Type B pancreatic cell (in vitro differentiated cells): ENCODE measurements around the gene WBP4. TPM values are rescaled to one million over a fixed set of nuclear protein-coding genes. Genes with fewer than 3 reads are reported as not detected.
A peak's percentile ranks its signal among the peaks of the same experiment; 100 is the strongest.
"Not testable (repeated sequence)": the region's sequence is repeated elsewhere in the genome, so short reads cannot be mapped to it uniquely, and the experiment has no call there.

Experiments
- DNase-seq: peaks from one replicate; pipeline ENCODE4 v3.0.0; 2021; ENCODE audit warnings: mixed read lengths; ENCODE audit not compliant: unreplicated experiment; ENCODE audit errors: extremely low spot score
- H3K27ac Mint-ChIP-seq: 2 replicates; pipeline ENCODE4 v1.8.0; 2021; ENCODE audit warnings: mild to moderate bottlenecking, mixed read lengths
- H3K27me3 Mint-ChIP-seq: 2 replicates; pipeline ENCODE4 v1.8.0; 2021; ENCODE audit warnings: mixed read lengths
- H3K36me3 Mint-ChIP-seq: 2 replicates; pipeline ENCODE4 v1.8.0; 2021; ENCODE audit warnings: mixed read lengths
- H3K4me1 Mint-ChIP-seq: one replicate; pipeline ENCODE4 v1.8.0; 2021; ENCODE audit warnings: mixed read lengths; ENCODE audit not compliant: unreplicated experiment
- H3K4me3 Mint-ChIP-seq: 2 replicates; pipeline ENCODE4 v1.8.0; 2021; ENCODE audit warnings: mild to moderate bottlenecking, mixed read lengths
- H3K9me3 Mint-ChIP-seq: 2 replicates; pipeline ENCODE4 v1.8.0; 2021; ENCODE audit warnings: mixed read lengths
- CTCF ChIP-seq: fragments of 200-600 bp; sonication (generic); conservative IDR thresholded peaks from 2 replicates; pipeline ENCODE4 v1.5.0; 2021; ENCODE audit warnings: antibody characterized with exemption, mild to moderate bottlenecking
- microRNA-seq: library from miRNA; unstranded; fragments of <30 nt; microRNA quantifications from one replicate; pipeline ENCODE4, GENCODE V29; 2020
- total RNA-seq: library from RNA; stranded (reverse); gene quantifications from 2 replicates; pipeline ENCODE4 v1.2.1, GENCODE V29; 2021; ENCODE audit warnings: low replicate concordance

Gene WBP4
- total RNA-seq, 1 donor from 2014 or later = 7.9 TPM

- Mint-ChIP-seq H3K27me3 (no peaks in the 10 kb centered on the region), H3K4me1 (peaks cover under 1% of the 10 kb centered on the region), H3K27ac (no peak overlapping the region), H3K36me3 (peaks cover under 1% of the 10 kb centered on the region), H3K4me3 (no peak overlapping the region), H3K9me3 (no peaks in the 10 kb centered on the region)
- no peak for DNase-seq
- no peak for TF ChIP-seq CTCF
These were observed 61.5 kb downstream of the WBP4 start for GRCh38 chr13:41122838-41123237.

GRCh38 chr13:41127701-41128100 is 66.4 kb downstream of the WBP4 start:
- H3K27ac Mint-ChIP-seq = no peak overlapping the region
- H3K36me3 Mint-ChIP-seq = peaks cover 20% of the 10 kb centered on the region
- no peak for TF ChIP-seq CTCF
- peaks cover 21% of the 10 kb centered on the region for H3K4me1 Mint-ChIP-seq
- peaks cover 4% of the 10 kb centered on the region for H3K9me3 Mint-ChIP-seq
- no peak for DNase-seq
- no peak overlapping the region for H3K4me3 Mint-ChIP-seq
- H3K27me3 Mint-ChIP-seq = no peaks in the 10 kb centered on the region

- Mint-ChIP-seq H3K4me3 (peak overlapping the region; percentile 99), H3K9me3 (peaks cover 4% of the 10 kb centered on the region), H3K27ac (no peak overlapping the region), H3K36me3 (peaks cover 22% of the 10 kb centered on the region), H3K27me3 (no peaks in the 10 kb centered on the region), H3K4me1 (peaks cover 32% of the 10 kb centered on the region)
- no peak for DNase-seq
- no peak for TF ChIP-seq CTCF
These were observed 69.0 kb downstream of the WBP4 start for GRCh38 chr13:41130356-41130755.

- H3K4me1 Mint-ChIP-seq = peaks cover 32% of the 10 kb centered on the region
- not testable (repeated sequence) for H3K9me3 Mint-ChIP-seq, DNase-seq, H3K27me3 Mint-ChIP-seq
- peaks cover 22% of the 10 kb centered on the region for H3K36me3 Mint-ChIP-seq
- H3K4me3 Mint-ChIP-seq = peak overlapping the region; percentile 99
- H3K27ac Mint-ChIP-seq = peak overlapping the region; percentile 48
These were observed 69.9 kb downstream of the WBP4 start for GRCh38 chr13:41131189-41131588.

GRCh38 chr13:41131660-41132511 is 70.6 kb downstream of the WBP4 start:
- Mint-ChIP-seq H3K4me3 (peak overlapping the region; percentile 99), H3K36me3 (peaks cover 22% of the 10 kb centered on the region), H3K27ac (peak overlapping the region; percentile 96), H3K4me1 (peaks cover 32% of the 10 kb centered on the region)
- not testable (repeated sequence) for H3K27me3 Mint-ChIP-seq, DNase-seq, H3K9me3 Mint-ChIP-seq

- H3K36me3 Mint-ChIP-seq = peaks cover 22% of the 10 kb centered on the region
- peaks cover 4% of the 10 kb centered on the region for H3K9me3 Mint-ChIP-seq
- TF ChIP-seq CTCF = no peak
- H3K4me3 Mint-ChIP-seq = peak within 1 kb of the TSS; percentile 99
- peak within 1 kb of the TSS; percentile 96 for H3K27ac Mint-ChIP-seq
- H3K4me1 Mint-ChIP-seq = peaks cover 32% of the 10 kb centered on the region
- peak; percentile 95 for DNase-seq
- H3K27me3 Mint-ChIP-seq = no peaks in the 10 kb centered on the region
These were observed 71.3 kb downstream of the WBP4 start, which contains the start of gene KBTBD6 for GRCh38 chr13:41132512-41133152. TSS of gene KBTBD6 (minus strand) at chr13:41132802. CDS start at chr13:41132511, 291 bp downstream.

Small RNA genes lying within 50 kb of the gene (microRNA-seq; reads per million reads assigned to microRNA genes)
- not detected for gene MIR3168

Other genes with a start within 250 kb of the WBP4 start
- gene ELF1, start 42.2 kb upstream of the WBP4 start, total RNA-seq = 47.4 and 97.2 TPM in 2 replicates
- 7.1 and 18.4 TPM in 2 replicates for gene KBTBD6, start 71.3 kb downstream of the WBP4 start, total RNA-seq
- 12.8 and 13.8 TPM in 2 replicates for gene KBTBD7, start 133.1 kb downstream of the WBP4 start, total RNA-seq
- gene MTRF1, start 202.1 kb downstream of the WBP4 start, total RNA-seq = 14.4 and 18.2 TPM in 2 replicates
- 19.0 and 44.6 TPM in 2 replicates for gene NAA16, start 249.8 kb downstream of the WBP4 start, total RNA-seq